ENCODE measurements around the gene LTBP1. TPM values are rescaled to one million over a fixed set of nuclear protein-coding genes. Genes with fewer than 3 reads are reported as not detected.

The LTBP1 gene
- total and polyA plus RNA-seq, 2 experiments from 2014 or later = 157 to 211 TPM

DNA sequence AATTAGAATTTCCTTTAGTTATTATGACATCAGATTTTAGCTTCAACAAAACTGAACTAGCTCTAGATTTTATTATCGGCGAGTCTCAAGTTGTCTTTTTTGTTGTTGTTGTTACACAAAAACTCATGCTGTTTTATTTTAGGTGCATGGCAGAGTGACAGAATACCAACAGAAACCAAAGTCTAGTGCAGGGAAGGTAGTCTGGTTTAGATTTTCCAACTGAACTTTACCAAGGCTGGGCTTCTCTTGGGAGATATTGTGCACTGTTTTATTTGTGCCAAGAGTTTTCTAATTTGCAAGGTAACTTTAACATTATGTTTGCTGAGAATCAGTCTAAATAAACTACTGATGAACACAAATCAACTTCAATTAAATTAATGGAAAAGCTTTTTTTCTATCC is 486.1 kb downstream of the LTBP1 start:
- H3K9me3 ChIP-seq (ENCODE audit: low read depth) = no peaks in the 10 kb centered on the region
- no peak overlapping the region for H2AFZ ChIP-seq
- peaks cover 5% of the 10 kb centered on the region for H3F3A ChIP-seq (ENCODE audit: insufficient read depth)
- H3K9ac ChIP-seq = no peak overlapping the region
- no peaks in the 10 kb centered on the region for H3K9me2 ChIP-seq (ENCODE audit: insufficient read depth)
- H4K20me1 ChIP-seq (ENCODE audit: insufficient read depth) = no peaks in the 10 kb centered on the region
- H3K27ac ChIP-seq = no peak overlapping the region
- no peaks in the 10 kb centered on the region for H3K79me2 ChIP-seq (ENCODE audit: insufficient read depth)
- H3K4me1 ChIP-seq (ENCODE audit: insufficient read depth) = peaks cover 19% of the 10 kb centered on the region
- in situ Hi-C loops (cut with MboI) = no loop called here
- no peak overlapping the region for H3K4me3 ChIP-seq
- no peaks in the 10 kb centered on the region for H3K36me3 ChIP-seq (ENCODE audit: low read depth)
- no peak for DNase-seq
- WGBS, 2 experiments (ENCODE audit: low coverage in 1 of 2, low lambda C conversion rate in 2 of 2, missing lambda C conversion rate in 2 of 2) = 69 to 71% methylated on average over 2 of the region's 2 CpGs
- H3K27me3 ChIP-seq (replicated peaks; ENCODE audit: insufficient read depth) = no peaks in the 10 kb centered on the region
- TF ChIP-seq EZH2phosphoT487 (IDR thresholded peaks at IDR 0.05; ENCODE audit: insufficient read depth, low read depth) (no peak), EZH2 (IDR thresholded peaks at IDR 0.05; ENCODE audit: insufficient read depth, poor library complexity, severe bottlenecking) (no peak)
- H3K4me2 ChIP-seq (ENCODE audit: unreplicated experiment) = no peak overlapping the region

DNA sequence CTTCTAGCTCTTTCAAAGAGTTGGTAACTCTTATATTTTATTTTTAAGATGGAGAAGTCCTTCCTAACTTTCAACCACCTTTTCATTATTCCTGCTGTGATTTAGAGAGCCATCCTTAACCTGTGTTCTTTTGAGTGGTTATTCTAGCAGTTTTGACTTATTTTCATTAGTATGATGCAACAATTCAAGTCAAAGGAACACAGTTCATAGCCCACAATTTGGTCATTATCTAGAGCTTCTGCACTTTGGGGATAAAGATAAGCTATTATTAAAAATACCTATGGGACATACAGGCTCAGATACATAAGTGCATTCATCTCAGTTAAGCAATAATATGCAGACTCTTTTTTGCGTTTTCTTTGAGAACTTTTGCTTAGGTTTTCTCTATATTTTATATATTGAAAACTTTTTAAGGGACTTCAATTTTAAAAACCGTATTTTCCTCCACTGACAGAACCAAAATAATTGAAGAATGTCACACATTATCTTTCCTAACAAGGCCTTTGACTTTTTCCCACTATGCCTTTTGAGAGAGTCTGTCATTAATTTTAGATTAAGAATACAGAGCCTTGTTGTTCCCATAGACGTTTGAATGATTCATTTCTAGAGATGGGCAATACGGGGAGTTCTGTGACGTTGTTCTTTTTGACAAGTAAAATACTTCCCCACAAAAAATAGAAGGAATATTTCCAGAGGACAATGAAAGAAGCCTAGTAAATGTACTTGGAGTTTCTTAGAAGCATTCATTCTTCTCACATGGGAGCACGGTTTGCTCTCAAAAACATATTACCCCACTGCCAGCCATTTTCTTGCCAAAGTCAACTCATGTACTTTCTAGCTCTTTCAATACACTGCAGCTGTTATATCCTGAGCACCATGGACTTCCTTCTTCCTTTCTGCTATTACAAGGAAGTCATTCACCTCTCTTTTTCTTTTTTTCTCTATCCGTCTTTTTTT is 486.8 kb downstream of the LTBP1 start:
- no peak for DNase-seq
- Histone ChIP-seq H3K9me3 (ENCODE audit: low read depth) (no peaks in the 10 kb centered on the region), H3K9ac (no peak overlapping the region), H4K20me1 (ENCODE audit: insufficient read depth) (no peaks in the 10 kb centered on the region), H3F3A (ENCODE audit: insufficient read depth) (peaks cover 8% of the 10 kb centered on the region), H3K4me3 (no peak overlapping the region), H3K36me3 (ENCODE audit: low read depth) (no peaks in the 10 kb centered on the region), H2AFZ (no peak overlapping the region), H3K79me2 (ENCODE audit: insufficient read depth) (no peaks in the 10 kb centered on the region), H3K4me2 (ENCODE audit: unreplicated experiment) (no peak overlapping the region), H3K4me1 (ENCODE audit: insufficient read depth) (peaks cover 23% of the 10 kb centered on the region), H3K27me3 (replicated peaks; ENCODE audit: insufficient read depth) (no peaks in the 10 kb centered on the region), H3K27ac (no peak overlapping the region), H3K9me2 (ENCODE audit: insufficient read depth) (no peaks in the 10 kb centered on the region)
- TF ChIP-seq EZH2 (IDR thresholded peaks at IDR 0.05; ENCODE audit: insufficient read depth, poor library complexity, severe bottlenecking) = no peak
- 76 to 79% methylated on average over 7 of the region's 7 CpGs for WGBS, 2 experiments (ENCODE audit: low coverage in 1 of 2, low lambda C conversion rate in 2 of 2, missing lambda C conversion rate in 2 of 2)
- in situ Hi-C loops (cut with MboI) = no loop called here

DNA sequence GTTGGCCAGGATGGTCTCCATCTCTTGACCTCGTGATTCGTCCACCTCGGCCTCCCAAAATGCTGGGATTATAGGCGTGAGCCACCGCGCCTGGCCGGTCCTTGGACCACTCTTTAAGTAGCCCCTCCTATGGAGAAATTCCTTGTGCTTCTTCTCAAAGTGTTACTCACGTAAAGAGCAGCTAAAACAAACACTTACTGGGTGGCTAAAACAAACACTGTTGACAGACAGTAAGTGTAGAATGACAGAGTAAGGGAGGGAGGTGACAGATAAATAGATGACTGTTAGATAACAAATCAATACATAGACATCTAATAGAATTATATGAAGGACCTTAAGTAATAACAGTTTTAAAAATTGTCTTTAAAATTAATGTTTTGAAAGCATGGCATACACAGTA is 488.8 kb downstream of the LTBP1 start:
- peaks cover 23% of the 10 kb centered on the region for H3K4me1 ChIP-seq (ENCODE audit: insufficient read depth)
- no peak overlapping the region for H3K27ac ChIP-seq
- H4K20me1 ChIP-seq (ENCODE audit: insufficient read depth) = no peaks in the 10 kb centered on the region
- H3K9me2 ChIP-seq (ENCODE audit: insufficient read depth) = no peaks in the 10 kb centered on the region
- H2AFZ ChIP-seq = no peak overlapping the region
- no peak for DNase-seq
- H3K27me3 ChIP-seq (replicated peaks; ENCODE audit: insufficient read depth) = no peaks in the 10 kb centered on the region
- H3K4me2 ChIP-seq (ENCODE audit: unreplicated experiment) = no peak overlapping the region
- no peak overlapping the region for H3K9ac ChIP-seq
- H3F3A ChIP-seq (ENCODE audit: insufficient read depth) = peaks cover 11% of the 10 kb centered on the region
- TF ChIP-seq EZH2phosphoT487 (IDR thresholded peaks at IDR 0.05; ENCODE audit: insufficient read depth, low read depth) (no peak), EZH2 (IDR thresholded peaks at IDR 0.05; ENCODE audit: insufficient read depth, poor library complexity, severe bottlenecking) (no peak)
- no peaks in the 10 kb centered on the region for H3K79me2 ChIP-seq (ENCODE audit: insufficient read depth)
- in situ Hi-C loops (cut with MboI) = no loop called here
- no peak overlapping the region for H3K4me3 ChIP-seq
- no peaks in the 10 kb centered on the region for H3K9me3 ChIP-seq (ENCODE audit: low read depth)
- H3K36me3 ChIP-seq (ENCODE audit: low read depth) = no peaks in the 10 kb centered on the region
- 95 to 98% methylated on average over 8 of the region's 8 CpGs for WGBS, 2 experiments (ENCODE audit: low coverage in 1 of 2, low lambda C conversion rate in 2 of 2, missing lambda C conversion rate in 2 of 2)

DNA sequence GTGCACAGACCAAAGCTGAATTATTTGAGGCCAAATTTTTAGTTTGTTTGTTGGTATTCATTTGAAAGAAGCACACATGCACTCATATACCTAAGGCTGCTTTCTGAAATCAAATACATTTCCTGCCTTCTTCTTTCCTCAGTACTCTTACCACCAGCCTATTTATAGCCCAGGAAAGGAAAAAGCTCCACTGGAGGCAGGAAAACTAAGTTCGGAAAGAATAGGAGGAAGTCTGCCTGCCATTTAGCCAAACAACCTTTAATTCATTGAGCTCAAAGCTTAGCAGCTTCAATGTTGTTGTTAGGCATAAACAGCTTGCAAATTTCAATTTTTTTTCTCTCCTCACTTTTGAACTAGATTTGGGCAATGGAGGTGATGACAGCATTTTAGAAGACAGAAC is 489.3 kb downstream of the LTBP1 start:
- H3K9ac ChIP-seq = no peak overlapping the region
- no peaks in the 10 kb centered on the region for H3K36me3 ChIP-seq (ENCODE audit: low read depth)
- H2AFZ ChIP-seq = no peak overlapping the region
- no peak overlapping the region for H3K4me3 ChIP-seq
- TF ChIP-seq EZH2phosphoT487 (IDR thresholded peaks at IDR 0.05; ENCODE audit: insufficient read depth, low read depth) (no peak), EZH2 (IDR thresholded peaks at IDR 0.05; ENCODE audit: insufficient read depth, poor library complexity, severe bottlenecking) (no peak)
- in situ Hi-C loops (cut with MboI) = no loop called here
- no peaks in the 10 kb centered on the region for H3K79me2 ChIP-seq (ENCODE audit: insufficient read depth)
- H3K4me1 ChIP-seq (ENCODE audit: insufficient read depth) = peaks cover 23% of the 10 kb centered on the region
- 86 to 89% methylated on average over 1 of the region's 1 CpG for WGBS, 2 experiments (ENCODE audit: low coverage in 1 of 2, low lambda C conversion rate in 2 of 2, missing lambda C conversion rate in 2 of 2)
- no peaks in the 10 kb centered on the region for H3K9me3 ChIP-seq (ENCODE audit: low read depth)
- no peak for DNase-seq
- H3K4me2 ChIP-seq (ENCODE audit: unreplicated experiment) = no peak overlapping the region
- H3F3A ChIP-seq (ENCODE audit: insufficient read depth) = peaks cover 11% of the 10 kb centered on the region
- H3K27me3 ChIP-seq (replicated peaks; ENCODE audit: insufficient read depth) = no peaks in the 10 kb centered on the region
- H3K27ac ChIP-seq = no peak overlapping the region
- no peaks in the 10 kb centered on the region for H3K9me2 ChIP-seq (ENCODE audit: insufficient read depth)
- no peaks in the 10 kb centered on the region for H4K20me1 ChIP-seq (ENCODE audit: insufficient read depth)
